Measurements from ENCODE around the gene SAMSN1.

GRCh38 chr21:14484188-14485009 is 61.7 kb downstream of the SAMSN1 start:
- TF ChIP-seq, protein P1, sequence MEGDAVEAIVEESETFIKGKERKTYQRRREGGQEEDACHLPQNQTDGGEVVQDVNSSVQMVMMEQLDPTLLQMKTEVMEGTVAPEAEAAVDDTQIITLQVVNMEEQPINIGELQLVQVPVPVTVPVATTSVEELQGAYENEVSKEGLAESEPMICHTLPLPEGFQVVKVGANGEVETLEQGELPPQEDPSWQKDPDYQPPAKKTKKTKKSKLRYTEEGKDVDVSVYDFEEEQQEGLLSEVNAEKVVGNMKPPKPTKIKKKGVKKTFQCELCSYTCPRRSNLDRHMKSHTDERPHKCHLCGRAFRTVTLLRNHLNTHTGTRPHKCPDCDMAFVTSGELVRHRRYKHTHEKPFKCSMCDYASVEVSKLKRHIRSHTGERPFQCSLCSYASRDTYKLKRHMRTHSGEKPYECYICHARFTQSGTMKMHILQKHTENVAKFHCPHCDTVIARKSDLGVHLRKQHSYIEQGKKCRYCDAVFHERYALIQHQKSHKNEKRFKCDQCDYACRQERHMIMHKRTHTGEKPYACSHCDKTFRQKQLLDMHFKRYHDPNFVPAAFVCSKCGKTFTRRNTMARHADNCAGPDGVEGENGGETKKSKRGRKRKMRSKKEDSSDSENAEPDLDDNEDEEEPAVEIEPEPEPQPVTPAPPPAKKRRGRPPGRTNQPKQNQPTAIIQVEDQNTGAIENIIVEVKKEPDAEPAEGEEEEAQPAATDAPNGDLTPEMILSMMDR (conservative IDR thresholded peaks at IDR 0.05; ENCODE audit: low read depth in 2 of 2) = no peak
- TF ChIP-seq ZNF114 (CRISPR knock-in tag; IDR thresholded peaks at IDR 0.05) (no peak), EZH2phosphoT487 (IDR thresholded peaks at IDR 0.05; ENCODE audit: unreplicated experiment) (no peak), POLR2AphosphoS5 (IDR thresholded peaks at IDR 0.05; ENCODE audit: low read depth) (no peak), EZH2 (IDR thresholded peaks at IDR 0.05; ENCODE audit: low read depth, unreplicated experiment) (no peak), ZNF331 (CRISPR knock-in tag; IDR thresholded peaks at IDR 0.05; ENCODE audit: low read depth) (no peak), STAT1 (IDR thresholded peaks at IDR 0.05; ENCODE audit: unreplicated experiment) (no peak)
- TF ChIP-seq, protein P2, sequence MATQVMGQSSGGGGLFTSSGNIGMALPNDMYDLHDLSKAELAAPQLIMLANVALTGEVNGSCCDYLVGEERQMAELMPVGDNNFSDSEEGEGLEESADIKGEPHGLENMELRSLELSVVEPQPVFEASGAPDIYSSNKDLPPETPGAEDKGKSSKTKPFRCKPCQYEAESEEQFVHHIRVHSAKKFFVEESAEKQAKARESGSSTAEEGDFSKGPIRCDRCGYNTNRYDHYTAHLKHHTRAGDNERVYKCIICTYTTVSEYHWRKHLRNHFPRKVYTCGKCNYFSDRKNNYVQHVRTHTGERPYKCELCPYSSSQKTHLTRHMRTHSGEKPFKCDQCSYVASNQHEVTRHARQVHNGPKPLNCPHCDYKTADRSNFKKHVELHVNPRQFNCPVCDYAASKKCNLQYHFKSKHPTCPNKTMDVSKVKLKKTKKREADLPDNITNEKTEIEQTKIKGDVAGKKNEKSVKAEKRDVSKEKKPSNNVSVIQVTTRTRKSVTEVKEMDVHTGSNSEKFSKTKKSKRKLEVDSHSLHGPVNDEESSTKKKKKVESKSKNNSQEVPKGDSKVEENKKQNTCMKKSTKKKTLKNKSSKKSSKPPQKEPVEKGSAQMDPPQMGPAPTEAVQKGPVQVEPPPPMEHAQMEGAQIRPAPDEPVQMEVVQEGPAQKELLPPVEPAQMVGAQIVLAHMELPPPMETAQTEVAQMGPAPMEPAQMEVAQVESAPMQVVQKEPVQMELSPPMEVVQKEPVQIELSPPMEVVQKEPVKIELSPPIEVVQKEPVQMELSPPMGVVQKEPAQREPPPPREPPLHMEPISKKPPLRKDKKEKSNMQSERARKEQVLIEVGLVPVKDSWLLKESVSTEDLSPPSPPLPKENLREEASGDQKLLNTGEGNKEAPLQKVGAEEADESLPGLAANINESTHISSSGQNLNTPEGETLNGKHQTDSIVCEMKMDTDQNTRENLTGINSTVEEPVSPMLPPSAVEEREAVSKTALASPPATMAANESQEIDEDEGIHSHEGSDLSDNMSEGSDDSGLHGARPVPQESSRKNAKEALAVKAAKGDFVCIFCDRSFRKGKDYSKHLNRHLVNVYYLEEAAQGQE (IDR thresholded peaks at IDR 0.05; ENCODE audit: unreplicated experiment) = no peak
